OCI-LY1 (cell line): ENCODE data around the gene DGKD.

Experiments used
- H2AFZ ChIP-seq: fragments of 200-600 bp; sonication (generic), shearing (Covaris generic); 2 replicates; pipeline ENCODE4 v1.6.0; 2014; ENCODE audit warnings: antibody characterized with exemption, mild to moderate bottlenecking, low read length
- H3F3A ChIP-seq: fragments of 200-600 bp; sonication (generic), shearing (Covaris generic); 2 replicates; pipeline ENCODE4 v1.6.0; 2014; ENCODE audit warnings: mild to moderate bottlenecking, antibody characterized with exemption, low read length, moderate library complexity; ENCODE audit not compliant: insufficient read depth
- H3K27ac ChIP-seq: fragments of 200-600 bp; sonication (generic); 2 replicates; pipeline ENCODE4 v1.5.1; 2014; ENCODE audit warnings: low read length, mixed run types, mild to moderate bottlenecking, low read depth; ENCODE audit not compliant: poor library complexity, severe bottlenecking
- H3K27me3 ChIP-seq: fragments of 200-600 bp; sonication (generic); 2 replicates; pipeline ENCODE4 v1.6.0; 2014; ENCODE audit warnings: antibody characterized with exemption, mild to moderate bottlenecking, low read length, moderate library complexity; ENCODE audit not compliant: insufficient read depth
- H3K36me3 ChIP-seq: fragments of 200-600 bp; sonication (generic); 2 replicates; pipeline ENCODE4 v1.6.1; 2014; ENCODE audit warnings: mild to moderate bottlenecking, antibody characterized with exemption, low read length, moderate library complexity, mixed read lengths; ENCODE audit not compliant: insufficient read depth
- H3K4me1 ChIP-seq: fragments of 200-600 bp; sonication (generic); 2 replicates; pipeline ENCODE4 v1.5.1; 2014; ENCODE audit warnings: mild to moderate bottlenecking, low read length, moderate library complexity; ENCODE audit not compliant: insufficient read depth, severe bottlenecking
- H3K4me2 ChIP-seq: fragments of 200-600 bp; sonication (generic), shearing (Covaris generic); 2 replicates; pipeline ENCODE4 v1.6.1; 2014; ENCODE audit warnings: low read length
- H3K4me3 ChIP-seq: fragments of 200-600 bp; sonication (generic); 2 replicates; pipeline ENCODE4 v1.5.1; 2014; ENCODE audit warnings: low read length, low read depth, mild to moderate bottlenecking, mixed read lengths; ENCODE audit not compliant: poor library complexity, severe bottlenecking
- H3K79me2 ChIP-seq: fragments of 200-600 bp; shearing (Covaris generic); 2 replicates; pipeline ENCODE4 v1.6.1; 2016; ENCODE audit warnings: mixed run types, low read length, mixed read lengths; ENCODE audit not compliant: insufficient read depth
- H3K9ac ChIP-seq: fragments of 200-600 bp; sonication (generic), shearing (Covaris generic); 2 replicates; pipeline ENCODE4 v1.6.1; 2014; ENCODE audit warnings: mild to moderate bottlenecking, low read length, mixed read lengths
- H3K9me2 ChIP-seq: fragments of 200-600 bp; sonication (generic), shearing (Covaris generic); 2 replicates; pipeline ENCODE4 v1.6.1; 2014; ENCODE audit warnings: low read depth, mild to moderate bottlenecking, low read length, mixed read lengths
- H3K9me3 ChIP-seq: fragments of 200-600 bp; shearing (Covaris generic); 2 replicates; pipeline ENCODE4 v1.6.1; 2014; ENCODE audit warnings: low read length, mixed read lengths
- H4K20me1 ChIP-seq: fragments of 200-600 bp; sonication (generic), shearing (Covaris generic); 2 replicates; pipeline ENCODE4 v1.6.0; 2016; ENCODE audit warnings: mild to moderate bottlenecking, low read length; ENCODE audit not compliant: insufficient read depth
- CTCF ChIP-seq: fragments of 200-600 bp; sonication (generic), shearing (Covaris generic); IDR thresholded peaks from 2 replicates; pipeline ENCODE4 v1.5.1; 2017; ENCODE audit warnings: mild to moderate bottlenecking, antibody characterized with exemption, low read length, moderate library complexity, mixed read lengths
- EZH2 ChIP-seq: fragments of 200-600 bp; sonication (generic), shearing (Covaris generic); IDR thresholded peaks from 2 replicates; pipeline ENCODE4 v1.8.0; 2017; ENCODE audit warnings: borderline replicate concordance, mixed run types, mild to moderate bottlenecking, antibody characterized with exemption, low read length, moderate library complexity, mixed read lengths

DGKD gene

GRCh38 chr2:233343171-233343705 is 11.1 kb upstream of the DGKD start:
- TF ChIP-seq CTCF: no peak
- TF ChIP-seq EZH2: no peak
- Histone ChIP-seq H3K9ac (no peak overlapping the region), H3F3A (no peaks in the 10 kb centered on the region), H3K79me2 (no peaks in the 10 kb centered on the region), H2AFZ (no peak overlapping the region), H3K27ac (no peak overlapping the region), H3K4me1 (no peaks in the 10 kb centered on the region), H3K9me2 (no peaks in the 10 kb centered on the region), H4K20me1 (no peaks in the 10 kb centered on the region), H3K4me2 (no peak overlapping the region), H3K36me3 (no peaks in the 10 kb centered on the region), H3K4me3 (no peak overlapping the region), H3K27me3 (peaks cover 3% of the 10 kb centered on the region; the same call in 1 of the 2 replicates), H3K9me3 (no peaks in the 10 kb centered on the region)

- H3K9ac ChIP-seq: no peak overlapping the region
- TF ChIP-seq CTCF: no peak
- TF ChIP-seq EZH2: no peak
- no peaks in the 10 kb centered on the region for H3K79me2 ChIP-seq
- no peaks in the 10 kb centered on the region; the same call in 1 of the 2 replicates for H3K27me3 ChIP-seq
- no peak overlapping the region for H3K4me3 ChIP-seq
- H3K36me3 ChIP-seq: no peaks in the 10 kb centered on the region
- no peaks in the 10 kb centered on the region for H3F3A ChIP-seq
- no peaks in the 10 kb centered on the region for H3K9me3 ChIP-seq
- H2AFZ ChIP-seq: no peak overlapping the region
- H3K4me2 ChIP-seq: no peak overlapping the region
- H3K27ac ChIP-seq: no peak overlapping the region
- H3K4me1 ChIP-seq: peaks cover 4% of the 10 kb centered on the region
- H4K20me1 ChIP-seq: no peaks in the 10 kb centered on the region
- no peaks in the 10 kb centered on the region for H3K9me2 ChIP-seq
These were observed 7.9 kb upstream of the DGKD start for GRCh38 chr2:233346376-233346775.

- no peak overlapping the region for H3K4me2 ChIP-seq
- no peaks in the 10 kb centered on the region for H3F3A ChIP-seq
- H2AFZ ChIP-seq: no peak overlapping the region
- no peak overlapping the region for H3K4me3 ChIP-seq
- no peak for TF ChIP-seq CTCF
- H3K9me2 ChIP-seq: no peaks in the 10 kb centered on the region
- H4K20me1 ChIP-seq: no peaks in the 10 kb centered on the region
- no peaks in the 10 kb centered on the region; the same call in 1 of the 2 replicates for H3K27me3 ChIP-seq
- peaks cover 4% of the 10 kb centered on the region for H3K4me1 ChIP-seq
- H3K79me2 ChIP-seq: no peaks in the 10 kb centered on the region
- no peaks in the 10 kb centered on the region for H3K9me3 ChIP-seq
- no peak overlapping the region for H3K9ac ChIP-seq
- no peak overlapping the region for H3K27ac ChIP-seq
- no peaks in the 10 kb centered on the region for H3K36me3 ChIP-seq
These were observed 7.4 kb upstream of the DGKD start for GRCh38 chr2:233346930-233347329.
